Gastroesophageal sphincter (tissue), 4 donors: ENCODE results near the gene PNKP. TPM values are rescaled to one million over a fixed set of nuclear protein-coding genes. Genes with fewer than 3 reads are reported as not detected.

Source experiments
- ATAC-seq: fragments of 150-250 bp; one replicate; pipeline ENCODE4 v1.9.1; 2016; ENCODE audit warnings: mild to moderate bottlenecking, moderate library complexity
- H3K27ac ChIP-seq, 4 donors: fragments of 200-600 bp; sonication (generic) in 3 of 4; 1 replicate in 3 of 4; 2 replicates in 1 of 4; pipeline ENCODE4 v1.5.1; 2016 to 2019
- H3K27me3 ChIP-seq: fragments of 200-600 bp; sonication (generic); one replicate; pipeline ENCODE4 v1.5.1; 2019
- H3K36me3 ChIP-seq, 2 donors: fragments of 200-600 bp; sonication (generic); one replicate each; pipeline ENCODE4 v1.5.1; 2019; ENCODE audit warnings: control low read depth in 1 of 2
- H3K4me1 ChIP-seq, 3 donors: fragments of 200-600 bp; sonication (generic); 1 replicate in 2 of 3; 2 replicates in 1 of 3; pipeline ENCODE4 v1.5.1; 2016 to 2019; ENCODE audit warnings: control low read depth in 2 of 3
- H3K4me3 ChIP-seq, 2 donors: fragments of 200-600 bp; sonication (generic); one replicate each; pipeline ENCODE4 v1.5.1; 2019; ENCODE audit warnings: mild to moderate bottlenecking in 1 of 2, moderate library complexity in 1 of 2
- H3K9me3 ChIP-seq, 3 donors: fragments of 200-600 bp; sonication (generic); one replicate each; pipeline ENCODE4 v1.5.1; 2017 to 2019; ENCODE audit warnings: control low read depth in 2 of 3
- EP300 ChIP-seq: sonication (generic); formaldehyde crosslinking; IDR thresholded peaks from one replicate; pipeline ENCODE4 v1.6.1; 2017; ENCODE audit warnings: antibody characterized with exemption, mild to moderate bottlenecking
- POLR2A ChIP-seq, 2 donors: fragments of 450-650 bp; IDR thresholded peaks; one replicate each; pipeline ENCODE4 v1.6.1; 2017; ENCODE audit warnings: antibody characterized with exemption in 2 of 2, mild to moderate bottlenecking in 2 of 2, moderate library complexity in 1 of 2
- POLR2AphosphoS5 ChIP-seq: sonication (generic); formaldehyde crosslinking; IDR thresholded peaks from one replicate; pipeline ENCODE4 v1.6.1; 2017; ENCODE audit warnings: antibody characterized with exemption
- WGBS, 2 donors: methylation state at CpG; one replicate each; pipeline ENCODE4 v1.1.5; 2018; ENCODE audit warnings: low coverage in 1 of 2; 5-methylcytosine and 5-hydroxymethylcytosine counted together
- total RNA-seq, 4 donors: library from RNA; depleted of rRNA; stranded (reverse); fragments of >200 nt; gene quantifications; one replicate each; pipeline ENCODE4 v1.1.0, GENCODE V29; 2016
- TF ChIP-seq, protein P1 (sequence below), 4 experiments: fragments of 200-600 bp in 2 of 4; fragments of 450-650 bp in 2 of 4; sonication (generic) in 1 of 4; IDR thresholded peaks; one replicate each; pipeline ENCODE4 v1.5.1; 2017 to 2019; ENCODE audit warnings: antibody characterized with exemption in 4 of 4, mild to moderate bottlenecking in 2 of 4, moderate library complexity in 2 of 4

The PNKP gene
- total RNA-seq, 4 donors from 2014 or later, result 12.5 to 64.3 (median 29.4) TPM

DNA sequence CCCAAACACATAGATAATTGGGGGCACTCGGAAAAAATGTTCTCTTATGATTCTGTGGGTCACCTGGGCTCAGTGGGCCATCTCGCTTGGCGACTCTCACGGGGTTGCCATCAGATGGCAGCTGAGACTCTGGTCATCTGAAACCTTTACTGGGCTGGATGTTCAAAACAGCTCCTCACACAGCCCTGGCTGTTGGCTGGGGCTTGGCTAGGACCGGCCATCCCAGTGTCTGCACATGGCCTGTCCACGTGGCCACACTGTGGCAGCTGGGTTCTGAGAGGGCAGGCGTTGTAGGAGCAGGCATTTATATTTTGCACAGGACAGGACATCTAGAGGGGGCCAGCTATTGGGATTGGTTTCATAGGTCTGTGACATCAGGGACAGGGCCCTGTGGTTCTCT lies 33.8 kb downstream of the PNKP start:
- TF ChIP-seq POLR2A (IDR thresholded peaks at IDR 0.05) (no peak), EP300 (no peak), POLR2AphosphoS5 (no peak)
- TF ChIP-seq, protein P1, sequence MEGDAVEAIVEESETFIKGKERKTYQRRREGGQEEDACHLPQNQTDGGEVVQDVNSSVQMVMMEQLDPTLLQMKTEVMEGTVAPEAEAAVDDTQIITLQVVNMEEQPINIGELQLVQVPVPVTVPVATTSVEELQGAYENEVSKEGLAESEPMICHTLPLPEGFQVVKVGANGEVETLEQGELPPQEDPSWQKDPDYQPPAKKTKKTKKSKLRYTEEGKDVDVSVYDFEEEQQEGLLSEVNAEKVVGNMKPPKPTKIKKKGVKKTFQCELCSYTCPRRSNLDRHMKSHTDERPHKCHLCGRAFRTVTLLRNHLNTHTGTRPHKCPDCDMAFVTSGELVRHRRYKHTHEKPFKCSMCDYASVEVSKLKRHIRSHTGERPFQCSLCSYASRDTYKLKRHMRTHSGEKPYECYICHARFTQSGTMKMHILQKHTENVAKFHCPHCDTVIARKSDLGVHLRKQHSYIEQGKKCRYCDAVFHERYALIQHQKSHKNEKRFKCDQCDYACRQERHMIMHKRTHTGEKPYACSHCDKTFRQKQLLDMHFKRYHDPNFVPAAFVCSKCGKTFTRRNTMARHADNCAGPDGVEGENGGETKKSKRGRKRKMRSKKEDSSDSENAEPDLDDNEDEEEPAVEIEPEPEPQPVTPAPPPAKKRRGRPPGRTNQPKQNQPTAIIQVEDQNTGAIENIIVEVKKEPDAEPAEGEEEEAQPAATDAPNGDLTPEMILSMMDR (IDR thresholded peaks at IDR 0.05), result no peak
- no CpG with 5 or more reads among the region's 7 CpGs for WGBS, 2 donors
- Histone ChIP-seq H3K4me3 (no peak overlapping the region), H3K27ac (no peak overlapping the region), H3K27me3 (no peaks in the 10 kb centered on the region), H3K36me3 (peaks cover 0 to 100% of the 10 kb centered on the region in 2 donors), H3K9me3 (no peaks in the 10 kb centered on the region), H3K4me1 (no peaks in the 10 kb centered on the region)
- no peak for ATAC-seq

DNA sequence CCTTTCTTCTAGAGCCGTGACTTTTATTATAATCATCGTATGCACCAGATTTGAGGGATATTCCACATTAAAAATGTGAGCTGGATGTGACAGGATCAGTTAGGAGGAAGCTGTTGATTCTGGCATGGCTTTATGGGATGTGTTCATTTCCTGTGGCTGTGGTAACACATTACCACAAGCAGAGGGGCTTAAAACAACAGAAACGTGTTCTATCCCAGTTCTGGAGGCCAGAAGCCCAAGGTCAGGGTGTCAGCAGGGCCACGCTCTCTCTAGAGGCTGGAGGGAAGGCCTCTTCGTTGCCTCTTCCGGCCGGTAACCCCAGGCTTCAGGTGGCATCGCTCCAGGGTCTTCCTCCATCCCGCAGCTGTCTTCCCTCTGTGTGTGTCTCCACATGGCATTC lies 34.8 kb downstream of the PNKP start:
- Histone ChIP-seq H3K4me1 (no peaks in the 10 kb centered on the region), H3K36me3 (peaks cover 0 to 100% of the 10 kb centered on the region in 2 donors), H3K4me3 (no peak overlapping the region), H3K27me3 (no peaks in the 10 kb centered on the region), H3K9me3 (no peaks in the 10 kb centered on the region), H3K27ac (no peak overlapping the region)
- ATAC-seq, result no peak
- TF ChIP-seq POLR2AphosphoS5 (no peak), EP300 (no peak), POLR2A (IDR thresholded peaks at IDR 0.05) (no peak)
- TF ChIP-seq, protein P1 (IDR thresholded peaks at IDR 0.05), result no peak
- 40 to 69% methylated on average over 5 of the region's 9 CpGs for WGBS, 2 donors

DNA sequence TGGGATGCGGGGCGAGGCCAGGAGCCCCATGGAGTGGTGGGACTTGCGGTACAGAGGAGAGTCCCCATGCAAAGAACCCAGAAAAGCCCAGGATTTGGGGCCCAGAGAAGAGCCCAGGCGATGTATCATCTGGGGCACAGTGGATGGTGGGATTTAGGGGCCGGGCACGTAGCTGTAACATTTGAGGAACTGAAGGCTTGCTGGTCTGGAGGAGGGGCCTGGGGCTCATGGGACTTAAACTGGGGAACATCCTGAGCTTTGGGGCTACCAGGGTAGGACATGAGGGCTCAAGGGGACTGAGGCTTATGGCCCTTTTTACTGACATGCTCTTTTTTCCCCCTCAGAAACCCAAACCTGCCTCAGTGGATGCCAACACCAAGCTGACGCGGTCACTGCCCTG lies 35.8 kb downstream of the PNKP start:
- Histone ChIP-seq H3K4me1 (no peaks in the 10 kb centered on the region), H3K27ac (no peak overlapping the region), H3K27me3 (no peaks in the 10 kb centered on the region), H3K36me3 (peaks cover 0 to 100% of the 10 kb centered on the region in 2 donors), H3K9me3 (no peaks in the 10 kb centered on the region), H3K4me3 (no peak overlapping the region)
- TF ChIP-seq, protein P1 (IDR thresholded peaks at IDR 0.05), result no peak
- TF ChIP-seq POLR2AphosphoS5 (no peak), POLR2A (IDR thresholded peaks at IDR 0.05) (no peak), EP300 (no peak)
- ATAC-seq, result no peak
- 97% methylated on average over 6 of the region's 8 CpGs; no CpG with 5 or more reads in 1 of the 2 donors for WGBS, 2 donors

DNA sequence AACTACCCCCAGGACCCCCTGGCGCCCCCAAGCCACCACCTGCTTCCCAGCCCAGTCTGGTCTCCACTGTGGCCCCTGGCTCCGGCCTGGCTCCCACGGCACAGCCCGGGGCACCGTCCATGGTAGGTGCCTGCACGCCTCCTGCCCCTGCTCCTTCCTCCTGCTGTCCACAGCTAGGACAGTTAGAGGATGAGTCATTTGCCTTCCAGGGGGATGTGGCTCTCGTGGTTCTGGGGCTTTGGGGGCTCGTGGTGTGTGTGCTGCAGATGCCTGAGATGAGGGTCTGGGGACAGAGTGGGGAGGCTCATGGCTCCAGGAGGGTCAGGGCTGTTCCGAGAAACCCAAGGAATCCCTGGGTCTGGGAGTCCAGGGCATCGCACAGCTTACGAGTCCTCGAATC lies 36.6 kb downstream of the PNKP start:
- no peaks in the 10 kb centered on the region for H3K9me3 ChIP-seq
- H3K4me1 ChIP-seq, result no peaks in the 10 kb centered on the region
- peaks cover 0 to 92% of the 10 kb centered on the region in 2 donors for H3K36me3 ChIP-seq
- no peaks in the 10 kb centered on the region for H3K27me3 ChIP-seq
- H3K27ac ChIP-seq, result no peak overlapping the region
- ATAC-seq, result no peak
- no peak for TF ChIP-seq POLR2AphosphoS5
- TF ChIP-seq POLR2A (IDR thresholded peaks at IDR 0.05), result no peak
- TF ChIP-seq, protein P1 (IDR thresholded peaks at IDR 0.05), result no peak
- TF ChIP-seq EP300, result no peak
- H3K4me3 ChIP-seq, result no peak overlapping the region
- no CpG with 5 or more reads among the region's 12 CpGs for WGBS, 2 donors

- Histone ChIP-seq H3K36me3 (peaks cover 0 to 84% of the 10 kb centered on the region in 2 donors), H3K4me1 (no peaks in the 10 kb centered on the region), H3K27ac (no peak overlapping the region), H3K9me3 (no peaks in the 10 kb centered on the region), H3K4me3 (no peak overlapping the region), H3K27me3 (no peaks in the 10 kb centered on the region)
- no peak for TF ChIP-seq EP300
- TF ChIP-seq, protein P1 (IDR thresholded peaks at IDR 0.05), result no peak
- TF ChIP-seq POLR2A (IDR thresholded peaks at IDR 0.05), result no peak
- no peak for TF ChIP-seq POLR2AphosphoS5
- 100% methylated on average over 2 of the region's 18 CpGs; no CpG with 5 or more reads in 1 of the 2 donors for WGBS, 2 donors
- no peak for ATAC-seq
Measured at GRCh38 chr19:49829721-49830120, 37.7 kb downstream of the PNKP start.
